SHP77 treated with DMSO at 0.1 percent for 48 hours (cell line): ENCODE data around the gene SREK1.
"Not testable (repeated sequence)": the region's sequence is repeated elsewhere in the genome, so short reads cannot be mapped to it uniquely, and the experiment has no call there.

Experiments used
- DNase-seq: peaks from one replicate; lab custom pipeline; 2025; lab: John Stamatoyannopoulos, UW

SREK1 gene, protein sequence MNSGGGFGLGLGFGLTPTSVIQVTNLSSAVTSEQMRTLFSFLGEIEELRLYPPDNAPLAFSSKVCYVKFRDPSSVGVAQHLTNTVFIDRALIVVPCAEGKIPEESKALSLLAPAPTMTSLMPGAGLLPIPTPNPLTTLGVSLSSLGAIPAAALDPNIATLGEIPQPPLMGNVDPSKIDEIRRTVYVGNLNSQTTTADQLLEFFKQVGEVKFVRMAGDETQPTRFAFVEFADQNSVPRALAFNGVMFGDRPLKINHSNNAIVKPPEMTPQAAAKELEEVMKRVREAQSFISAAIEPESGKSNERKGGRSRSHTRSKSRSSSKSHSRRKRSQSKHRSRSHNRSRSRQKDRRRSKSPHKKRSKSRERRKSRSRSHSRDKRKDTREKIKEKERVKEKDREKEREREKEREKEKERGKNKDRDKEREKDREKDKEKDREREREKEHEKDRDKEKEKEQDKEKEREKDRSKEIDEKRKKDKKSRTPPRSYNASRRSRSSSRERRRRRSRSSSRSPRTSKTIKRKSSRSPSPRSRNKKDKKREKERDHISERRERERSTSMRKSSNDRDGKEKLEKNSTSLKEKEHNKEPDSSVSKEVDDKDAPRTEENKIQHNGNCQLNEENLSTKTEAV

GRCh38 chr5:66144074-66144833 lies at the start of gene SREK1:
Gene SREK1 (plus strand): TSS chr5:66144300. CDS start chr5:66144377, 77 bp downstream.
- DNase-seq: peak; percentile 79

- no peak for DNase-seq
These were observed 43.2 kb upstream of the SREK1 start for GRCh38 chr5:66100851-66101250.

- DNase-seq: no peak
These were observed 30.9 kb upstream of the SREK1 start for GRCh38 chr5:66113160-66113559.

- DNase-seq: no peak
These were observed 25.8 kb upstream of the SREK1 start for GRCh38 chr5:66118304-66118703.

DNA sequence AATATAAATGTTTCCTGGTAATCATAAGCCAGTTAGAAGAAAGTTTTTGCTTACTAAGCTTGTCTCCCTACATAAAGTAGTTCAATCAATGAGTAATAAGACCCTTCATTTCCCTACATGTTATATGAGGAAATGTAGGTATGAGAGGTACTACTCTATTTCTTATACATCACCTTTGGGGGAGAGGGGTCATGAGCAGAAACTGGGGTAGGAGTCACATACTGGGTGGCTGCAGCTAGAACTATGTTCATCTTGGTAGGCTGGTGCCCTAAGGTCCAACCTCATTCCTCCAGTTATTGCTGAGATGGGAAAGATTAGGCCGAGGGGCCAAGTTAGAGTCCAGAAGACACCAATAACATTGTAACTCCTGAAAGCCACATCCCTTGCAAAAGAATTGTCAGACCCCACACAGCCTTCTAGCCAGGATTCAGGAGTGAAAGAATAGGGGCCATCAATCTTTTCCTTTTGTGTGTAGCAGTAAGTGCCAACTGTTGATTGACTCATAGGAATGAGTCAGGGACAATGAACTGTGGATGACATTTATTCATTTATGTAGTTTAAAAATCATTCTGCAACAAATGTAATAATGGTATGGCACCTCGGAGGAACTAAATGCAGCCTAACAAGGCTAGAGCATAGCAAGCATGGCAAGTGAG lies 21.6 kb upstream of the SREK1 start:
- no peak for DNase-seq

GRCh38 chr5:66129144-66129543 lies 15.0 kb upstream of the SREK1 start:
- DNase-seq: no peak

DNA sequence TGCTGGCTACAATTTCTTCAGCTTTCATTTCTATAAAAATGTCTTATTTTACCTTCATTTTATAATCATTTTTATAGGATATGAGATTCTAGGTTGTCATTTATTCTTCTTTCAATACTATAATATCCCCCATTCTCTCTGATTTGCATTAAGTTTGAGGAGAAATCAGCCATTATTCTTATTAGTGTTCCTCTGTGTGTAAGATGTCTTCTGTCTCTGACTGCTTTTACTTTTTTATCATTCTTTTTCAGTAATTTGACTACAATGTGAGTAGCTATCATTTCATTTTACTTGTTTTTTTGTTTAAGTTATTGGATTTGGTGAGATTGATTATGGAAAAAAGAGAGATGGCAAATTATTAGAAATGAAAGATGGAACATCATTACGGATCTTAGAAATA lies 13.6 kb upstream of the SREK1 start:
- DNase-seq: no peak

- DNase-seq: no peak
These were observed 9.7 kb upstream of the SREK1 start for GRCh38 chr5:66134407-66134861.

DNA sequence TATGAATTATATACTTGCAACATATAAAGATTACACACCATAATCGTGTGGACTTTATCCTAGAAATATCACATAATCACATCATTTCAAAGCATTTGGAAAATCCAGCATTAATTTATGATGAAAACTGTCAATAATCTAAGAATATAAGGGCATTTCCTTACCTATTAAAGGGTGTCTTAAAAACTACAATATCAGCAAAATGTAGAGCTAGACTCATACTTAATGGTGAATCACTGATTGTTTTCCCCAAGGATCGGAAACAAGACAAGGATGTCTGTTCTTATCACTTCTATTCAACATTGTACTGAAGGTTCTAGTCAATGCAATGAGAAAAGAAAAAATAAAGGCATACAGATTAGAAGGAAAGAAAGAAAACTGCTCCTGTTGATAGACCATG lies 8.0 kb upstream of the SREK1 start:
- DNase-seq: no peak

GRCh38 chr5:66136944-66137343 lies 7.2 kb upstream of the SREK1 start:
- DNase-seq: not testable (repeated sequence)

DNA sequence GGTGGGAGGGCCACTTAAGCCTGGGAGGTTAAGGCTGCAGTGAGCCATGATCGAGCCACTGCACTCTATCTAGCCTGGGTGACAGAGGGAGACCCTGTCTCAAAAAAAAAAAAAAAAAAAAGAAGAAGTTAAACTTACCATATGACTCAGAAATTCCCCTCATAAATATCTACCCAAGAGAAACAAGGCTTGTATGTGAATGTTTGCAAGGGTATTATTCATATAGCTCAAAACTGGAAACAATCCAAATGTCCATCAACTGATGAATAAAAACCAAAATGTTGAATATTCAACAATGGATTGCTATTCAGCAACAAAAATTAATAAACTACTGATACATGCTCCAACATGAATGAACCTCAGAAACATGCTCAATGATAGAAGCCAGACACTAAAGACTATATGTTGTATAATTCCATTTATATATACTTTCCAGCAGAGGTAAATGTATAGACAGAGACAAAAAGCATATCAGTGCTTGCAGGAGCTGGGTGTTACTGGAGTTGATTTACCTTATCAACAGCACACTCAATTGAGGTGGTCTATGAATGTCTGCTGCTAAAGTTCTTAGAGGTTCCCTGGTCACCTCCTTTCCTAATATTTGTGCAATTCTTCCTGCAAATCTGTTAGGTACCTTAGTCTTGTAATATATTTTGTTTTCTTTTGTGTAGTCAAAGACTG lies 5.3 kb upstream of the SREK1 start:
- no peak for DNase-seq

- DNase-seq: no peak
These were observed 4.8 kb upstream of the SREK1 start for GRCh38 chr5:66139318-66139712.

DNA sequence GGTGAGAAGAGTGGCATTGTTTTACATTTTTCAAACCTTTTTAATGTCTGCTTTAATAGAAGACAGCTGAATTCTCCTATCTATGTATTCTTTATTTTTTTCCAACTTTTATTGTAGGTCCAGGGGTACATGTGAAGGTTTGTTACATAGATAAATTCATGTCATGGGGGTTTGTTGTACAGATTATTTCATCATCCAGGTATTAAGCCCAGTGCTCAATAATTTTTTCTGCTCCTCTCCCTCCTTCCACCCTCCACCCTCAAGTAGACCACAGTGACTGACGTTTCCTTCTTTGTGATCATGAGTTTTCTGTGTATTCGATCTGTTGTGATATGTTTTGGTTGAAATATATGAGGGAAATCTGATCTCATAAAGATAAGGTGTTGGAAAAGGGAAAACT lies 1.7 kb upstream of the SREK1 start:
- no peak for DNase-seq

DNA sequence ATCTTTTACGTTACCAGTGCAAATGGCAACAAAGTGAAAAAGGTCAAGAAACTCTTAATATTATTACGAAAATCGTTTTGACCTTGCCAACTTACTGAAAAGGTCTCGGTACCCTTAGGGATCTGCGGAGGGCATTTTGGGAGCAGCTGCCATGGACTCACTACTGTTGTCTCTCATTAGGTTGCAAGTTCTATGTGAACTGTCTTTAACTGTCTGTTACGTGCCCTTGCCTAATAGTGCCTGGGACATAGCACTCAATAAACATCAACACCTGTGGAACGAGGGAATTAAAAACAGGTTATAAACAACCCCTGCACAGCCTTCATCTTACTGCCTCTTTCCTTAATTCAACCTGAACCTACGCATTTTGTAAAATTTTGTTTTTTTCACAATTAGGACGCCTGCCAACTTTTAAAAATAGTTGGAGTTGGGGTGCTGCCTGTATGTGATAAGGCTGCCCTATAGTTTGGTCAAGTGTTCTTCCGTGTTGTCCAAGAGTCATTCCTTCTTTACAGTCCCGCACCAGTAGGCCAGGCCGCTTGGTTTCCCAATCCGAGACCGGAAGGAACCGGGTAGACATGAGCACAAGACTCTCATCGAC lies 527 bp upstream of the SREK1 start:
- no peak for DNase-seq

- DNase-seq: no peak
These were observed 812 bp downstream of the SREK1 start for GRCh38 chr5:66144834-66145390.

DNA sequence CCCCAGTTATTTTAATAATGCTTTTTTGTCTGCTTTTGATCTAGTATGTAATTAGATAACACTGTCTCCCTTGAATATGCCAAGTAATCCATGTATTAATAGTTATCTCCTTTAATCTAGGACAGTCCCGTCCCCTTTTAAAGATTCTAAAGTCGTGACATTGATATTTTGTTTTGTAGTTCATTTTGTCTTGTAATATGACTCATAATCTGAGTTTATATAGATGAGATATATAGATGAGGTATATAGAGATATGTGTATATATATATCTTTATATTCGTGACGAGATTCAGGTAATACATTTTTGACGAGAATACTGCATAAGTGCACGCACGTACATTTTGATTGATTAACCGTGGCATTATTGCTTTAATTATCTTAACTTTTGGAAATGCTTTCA lies 1.6 kb downstream of the SREK1 start:
- DNase-seq: no peak

DNA sequence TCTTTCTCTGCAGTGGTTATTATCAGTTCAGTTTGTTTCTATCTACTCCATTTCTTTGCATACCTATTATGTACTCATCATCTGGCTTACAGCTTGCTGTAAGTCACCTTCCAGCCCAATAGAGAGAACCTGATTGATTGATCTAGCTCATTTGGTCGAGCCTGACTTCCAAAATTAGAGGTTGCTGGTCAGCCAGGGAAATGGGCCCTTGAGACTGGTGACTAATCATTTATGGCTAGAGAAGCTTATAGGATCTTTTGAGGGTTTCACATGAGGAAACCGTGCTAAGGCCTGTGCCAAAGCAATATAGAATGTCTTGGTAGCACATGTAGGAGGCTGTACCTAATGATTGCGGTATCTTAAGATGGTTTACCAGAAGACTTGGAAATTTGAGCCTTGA lies 5.8 kb downstream of the SREK1 start:
- no peak for DNase-seq

- no peak for DNase-seq
These were observed 6.9 kb downstream of the SREK1 start for GRCh38 chr5:66151030-66151429.

- no peak for DNase-seq
These were observed 7.4 kb downstream of the SREK1 start for GRCh38 chr5:66151491-66151890.

- DNase-seq: no peak
These were observed 12.9 kb downstream of the SREK1 start for GRCh38 chr5:66157046-66157445.

- no peak for DNase-seq
These were observed 17.3 kb downstream of the SREK1 start for GRCh38 chr5:66161356-66161755.
